Measurements from ENCODE around the gene RNF40.

The RNF40 gene

GRCh38 chr16:30741461-30741914 lies 20.6 kb upstream of the RNF40 start:
- DNase-seq, result no peak

- DNase-seq, result no peak
These were observed 18.4 kb upstream of the RNF40 start for GRCh38 chr16:30743716-30744115.

DNA sequence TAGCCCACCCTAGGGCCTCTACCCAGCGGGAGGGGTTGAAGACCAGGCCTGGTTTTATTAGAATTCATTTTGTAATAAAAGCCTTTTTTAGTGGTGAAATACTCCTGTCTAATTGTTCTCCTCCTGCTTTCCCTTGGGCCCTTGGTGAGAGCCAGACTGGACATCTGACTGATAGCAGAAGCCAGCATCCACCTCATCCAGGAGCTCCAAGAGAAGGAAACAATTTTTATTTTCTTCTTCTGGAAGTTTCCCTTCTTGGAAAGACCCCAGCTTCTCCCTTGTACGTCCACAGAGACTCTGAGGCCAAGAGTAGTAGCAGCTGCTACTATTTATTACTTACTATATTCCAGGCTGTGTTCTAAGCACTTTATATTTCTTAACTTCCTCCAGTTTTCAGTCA lies 17.9 kb upstream of the RNF40 start:
- no peak for DNase-seq

DNA sequence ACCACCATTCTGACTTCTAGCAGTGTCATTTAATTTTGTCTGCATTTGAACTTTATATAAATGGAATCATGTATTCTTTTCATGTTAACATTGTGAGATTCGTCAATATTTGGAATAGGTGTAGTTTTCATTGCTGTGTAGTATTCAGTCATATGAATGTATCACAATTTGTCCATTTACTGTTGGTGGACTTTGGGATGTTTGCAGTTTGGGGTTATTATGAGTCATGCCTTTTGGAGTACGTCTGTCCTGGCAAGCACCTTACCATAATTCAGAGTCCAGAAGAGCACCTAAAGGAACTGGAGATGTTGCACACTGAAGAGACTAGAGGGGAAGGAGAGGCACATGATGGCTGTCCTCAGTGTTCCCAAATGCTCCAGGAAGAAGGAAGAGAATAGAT lies 17.0 kb upstream of the RNF40 start:
- no peak for DNase-seq

GRCh38 chr16:30746638-30747175 lies 15.4 kb upstream of the RNF40 start:
- DNase-seq, result no peak

DNA sequence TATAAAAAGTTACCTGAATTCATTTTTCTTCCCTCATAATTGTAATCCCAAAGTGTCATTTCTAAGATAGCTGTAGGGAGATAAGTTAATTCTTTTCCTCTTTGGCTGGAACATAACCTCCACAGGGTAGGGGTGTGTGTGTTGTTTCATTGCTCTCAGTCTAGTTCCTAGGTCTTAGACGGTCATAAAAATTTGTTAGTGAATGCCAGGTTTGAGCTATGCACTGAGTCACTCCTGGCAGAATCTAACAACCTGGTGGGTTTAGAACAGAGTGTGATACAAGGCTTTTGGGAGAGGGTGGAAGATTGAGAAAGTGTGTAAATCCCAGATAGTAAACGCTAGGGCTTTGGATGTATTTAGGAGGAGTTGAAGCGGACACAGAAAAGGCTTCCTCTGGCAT lies 14.8 kb upstream of the RNF40 start:
- no peak for DNase-seq

DNA sequence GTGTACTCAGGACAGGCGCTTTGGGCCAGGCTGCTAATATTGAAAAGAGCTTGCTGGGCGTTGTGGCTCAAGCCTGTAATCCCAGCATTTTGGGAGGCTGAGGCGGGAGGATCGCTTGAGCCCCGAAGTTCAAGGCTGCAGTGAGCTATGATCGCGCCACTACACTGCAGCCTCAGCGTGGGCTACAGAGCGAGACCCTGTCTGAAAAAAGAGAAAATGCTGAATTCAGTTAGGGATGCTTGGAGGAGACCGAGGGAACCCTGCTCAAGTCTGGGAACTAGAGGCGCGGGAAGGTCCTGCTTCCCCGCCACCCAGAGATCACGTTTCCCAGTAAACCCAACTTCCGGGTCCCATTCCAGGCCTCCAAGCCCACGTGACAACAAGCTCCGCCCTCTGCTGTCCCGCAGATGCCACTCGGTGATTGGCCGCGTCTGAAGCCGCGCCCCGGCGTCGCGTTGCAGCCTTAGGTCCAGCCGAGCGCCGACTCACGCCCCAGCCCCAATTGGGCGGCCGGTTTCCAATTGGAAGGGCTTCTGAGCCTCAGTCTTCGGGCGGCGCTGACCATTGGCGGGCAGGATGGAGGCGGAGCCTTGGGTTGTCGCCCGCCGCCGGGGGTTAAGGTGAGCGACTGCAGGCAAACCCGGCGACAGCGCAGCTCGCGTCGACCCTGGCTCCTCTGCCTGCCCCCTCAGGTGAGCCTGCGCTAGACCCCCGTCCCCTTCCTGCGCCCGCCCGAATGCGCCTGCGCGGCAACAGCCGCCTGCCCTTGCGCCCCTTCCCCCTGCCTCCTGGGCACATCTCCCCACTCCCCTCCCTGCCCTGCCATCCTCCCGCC lies 14.1 kb upstream of the RNF40 start, which contains the start of gene PHKG2:
Gene PHKG2 (plus strand): TSS at position 627 of the 835 bp plus-strand sequence. CDS start 396 bp downstream, outside the sequence.
- peak; percentile 96 for DNase-seq

GRCh38 chr16:30748634-30749445 lies 13.3 kb upstream of the RNF40 start:
- DNase-seq, result no peak

GRCh38 chr16:30750201-30750600 lies 11.9 kb upstream of the RNF40 start:
- no peak for DNase-seq

GRCh38 chr16:30750876-30751465 lies 11.2 kb upstream of the RNF40 start:
- DNase-seq, result no peak

DNA sequence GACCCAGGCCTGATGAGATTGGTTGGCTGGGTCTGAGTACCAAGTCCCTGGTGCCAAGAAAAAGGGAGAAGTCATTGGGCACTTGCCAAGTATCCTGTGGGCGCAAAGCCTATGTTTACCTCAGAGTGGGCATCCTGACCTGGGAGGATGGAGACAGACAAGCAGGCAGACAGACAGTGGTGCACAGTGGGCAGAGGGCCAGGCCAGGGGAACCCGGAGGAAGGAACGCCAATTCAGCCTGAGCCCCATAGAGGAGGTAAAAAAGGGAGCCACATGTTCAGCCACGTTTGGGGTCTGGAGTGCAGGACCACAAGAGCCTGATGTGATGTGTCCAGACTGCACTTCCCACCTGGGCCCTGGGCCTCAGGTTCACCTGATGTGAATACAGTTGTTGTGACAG lies 8.5 kb upstream of the RNF40 start:
- DNase-seq, result no peak

DNA sequence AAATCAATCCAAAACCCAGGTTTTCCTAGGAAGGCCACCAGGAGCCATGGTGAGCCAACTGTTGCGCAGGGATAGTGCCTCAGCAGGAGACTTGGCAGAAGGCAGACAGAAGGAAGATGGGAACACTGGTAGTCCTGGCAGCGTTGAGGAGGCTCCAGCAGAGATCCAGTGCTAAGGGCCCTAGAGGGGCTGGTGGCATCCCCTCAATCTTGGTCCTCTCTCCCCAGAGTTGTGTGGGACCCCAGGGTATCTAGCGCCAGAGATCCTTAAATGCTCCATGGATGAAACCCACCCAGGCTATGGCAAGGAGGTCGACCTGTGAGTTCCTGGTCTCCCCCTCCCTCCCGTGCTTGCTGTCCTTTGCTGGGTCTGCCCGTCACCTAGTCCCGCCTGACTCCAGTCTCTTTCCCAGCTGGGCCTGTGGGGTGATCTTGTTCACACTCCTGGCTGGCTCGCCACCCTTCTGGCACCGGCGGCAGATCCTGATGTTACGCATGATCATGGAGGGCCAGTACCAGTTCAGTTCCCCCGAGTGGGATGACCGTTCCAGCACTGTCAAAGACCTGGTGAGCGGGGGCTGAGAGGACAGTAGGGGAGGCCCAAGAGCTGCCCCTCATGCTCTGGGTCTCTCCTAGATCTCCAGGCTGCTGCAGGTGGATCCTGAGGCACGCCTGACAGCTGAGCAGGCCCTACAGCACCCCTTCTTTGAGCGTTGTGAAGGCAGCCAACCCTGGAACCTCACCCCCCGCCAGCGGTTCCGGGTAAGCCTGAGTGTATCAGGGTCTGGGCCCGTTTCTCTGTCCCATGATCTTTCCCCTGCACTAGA lies 6.0 kb upstream of the RNF40 start:
- no peak for DNase-seq

GRCh38 chr16:30756781-30757100 lies 5.4 kb upstream of the RNF40 start:
- no peak for DNase-seq

DNA sequence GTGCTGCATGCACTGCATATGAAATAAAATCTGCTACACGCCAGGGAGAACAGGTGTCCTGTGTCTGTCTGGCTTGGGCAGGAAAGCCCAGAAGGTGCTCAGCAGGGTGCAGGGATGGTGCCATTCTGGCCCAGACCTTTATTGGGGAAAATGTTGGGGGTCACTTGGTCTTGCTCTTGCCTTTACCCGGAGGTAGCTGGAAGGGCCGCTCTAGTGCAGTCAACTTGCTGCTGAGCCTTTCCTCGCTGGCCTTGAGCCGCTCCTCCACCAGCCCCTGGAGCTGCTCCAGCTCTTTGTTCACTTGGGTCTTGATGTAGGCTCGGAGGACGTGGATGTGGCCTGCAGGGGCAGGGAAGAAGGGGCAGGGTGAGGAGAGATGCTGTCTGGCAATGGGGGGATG lies 4.8 kb upstream of the RNF40 start:
- DNase-seq, result no peak

DNA sequence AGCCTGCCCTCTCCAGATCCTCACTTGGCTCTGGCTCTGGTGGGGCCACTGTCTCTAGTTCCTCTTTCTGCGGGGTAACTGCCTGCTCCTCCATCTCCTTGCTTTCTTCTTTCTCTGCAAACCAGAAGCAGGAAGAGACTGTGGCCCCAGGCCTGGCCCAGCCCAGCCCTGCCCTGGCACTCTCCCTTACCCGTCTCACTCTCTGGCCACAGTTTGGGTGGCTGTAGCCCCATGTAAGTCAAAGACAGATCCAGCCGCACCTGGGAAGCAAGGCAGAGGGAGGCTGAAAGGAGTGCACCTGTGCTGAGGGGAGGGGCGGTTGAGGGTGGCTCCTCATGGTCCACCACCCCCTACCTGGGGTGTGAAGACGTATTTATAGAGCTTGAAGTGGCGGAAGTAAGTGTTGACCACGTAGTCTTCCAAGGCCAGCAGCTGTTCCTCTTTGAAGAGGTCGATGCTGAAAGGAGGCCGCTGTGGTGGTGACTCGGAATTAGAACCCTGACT lies 3.1 kb upstream of the RNF40 start:
- DNase-seq, result no peak

DNA sequence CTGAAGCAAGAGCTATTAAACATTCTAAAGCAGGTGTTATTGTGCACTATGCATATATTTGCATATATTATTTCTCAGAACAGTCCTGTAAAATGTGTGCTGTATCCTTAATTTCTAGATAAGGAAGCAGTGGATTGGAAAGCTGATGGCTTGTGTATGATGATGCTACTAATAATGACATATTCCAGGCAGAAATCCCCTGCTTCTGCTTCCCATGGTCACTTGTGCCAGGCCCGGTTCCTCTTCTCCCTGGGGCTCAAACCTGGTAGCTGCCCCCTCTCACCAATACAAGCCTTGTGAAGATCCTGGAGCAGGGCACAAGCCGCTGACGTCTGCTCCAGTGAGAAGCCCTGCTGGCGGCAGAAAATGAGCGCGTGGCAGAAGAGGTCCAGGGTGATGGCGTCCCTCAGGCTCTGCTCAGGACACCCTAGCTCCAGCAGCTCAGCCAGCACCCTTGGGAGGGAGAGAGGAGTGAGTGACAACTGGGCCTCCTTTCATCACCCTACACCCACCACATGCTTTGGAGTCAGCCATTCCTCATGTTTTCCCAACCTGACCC lies 2.0 kb upstream of the RNF40 start:
- no peak for DNase-seq

DNA sequence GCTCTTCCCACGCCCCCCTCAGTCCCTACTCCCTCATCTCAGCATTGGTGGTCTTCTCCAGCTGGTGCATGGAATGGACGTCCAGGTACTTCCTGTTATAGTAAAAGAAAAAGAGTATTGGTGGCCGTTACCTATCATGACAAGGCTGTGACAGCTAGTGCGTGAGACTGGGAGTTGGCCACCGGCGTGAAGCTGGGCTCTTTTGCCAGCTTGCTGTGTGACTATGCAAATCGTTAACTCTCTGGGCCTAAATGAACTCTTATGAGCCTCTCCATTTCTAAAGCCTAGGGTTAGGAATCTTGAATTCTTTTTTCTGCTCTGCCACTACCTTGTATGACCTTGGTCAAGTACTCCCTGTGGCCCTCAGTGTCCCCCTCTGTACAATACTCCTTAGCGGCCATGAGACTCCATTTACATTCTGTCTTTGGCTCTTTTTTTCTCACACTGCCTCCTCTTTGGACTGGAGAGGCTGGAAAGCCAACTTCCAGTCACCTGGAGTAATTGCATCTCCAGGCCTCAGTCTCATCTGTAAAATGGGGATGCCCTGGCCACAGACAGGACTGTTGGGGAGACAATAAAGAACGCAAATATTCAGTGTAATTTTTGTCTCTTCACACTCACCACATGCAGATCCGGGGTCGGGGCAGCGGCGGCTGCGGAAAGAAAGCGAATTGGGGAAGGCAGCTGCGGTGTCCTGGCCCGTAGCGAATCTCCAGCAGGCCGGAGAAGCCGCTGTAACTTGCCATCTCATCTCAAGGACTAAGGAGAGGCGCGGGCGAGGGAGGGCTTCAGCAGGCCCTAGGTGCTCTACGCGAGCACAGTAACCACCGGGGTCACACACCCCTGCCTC lies 1.3 kb upstream of the RNF40 start:
- no peak for DNase-seq

GRCh38 chr16:30761427-30761927 lies 645 bp upstream of the RNF40 start:
- peak; percentile 43 for DNase-seq

DNA sequence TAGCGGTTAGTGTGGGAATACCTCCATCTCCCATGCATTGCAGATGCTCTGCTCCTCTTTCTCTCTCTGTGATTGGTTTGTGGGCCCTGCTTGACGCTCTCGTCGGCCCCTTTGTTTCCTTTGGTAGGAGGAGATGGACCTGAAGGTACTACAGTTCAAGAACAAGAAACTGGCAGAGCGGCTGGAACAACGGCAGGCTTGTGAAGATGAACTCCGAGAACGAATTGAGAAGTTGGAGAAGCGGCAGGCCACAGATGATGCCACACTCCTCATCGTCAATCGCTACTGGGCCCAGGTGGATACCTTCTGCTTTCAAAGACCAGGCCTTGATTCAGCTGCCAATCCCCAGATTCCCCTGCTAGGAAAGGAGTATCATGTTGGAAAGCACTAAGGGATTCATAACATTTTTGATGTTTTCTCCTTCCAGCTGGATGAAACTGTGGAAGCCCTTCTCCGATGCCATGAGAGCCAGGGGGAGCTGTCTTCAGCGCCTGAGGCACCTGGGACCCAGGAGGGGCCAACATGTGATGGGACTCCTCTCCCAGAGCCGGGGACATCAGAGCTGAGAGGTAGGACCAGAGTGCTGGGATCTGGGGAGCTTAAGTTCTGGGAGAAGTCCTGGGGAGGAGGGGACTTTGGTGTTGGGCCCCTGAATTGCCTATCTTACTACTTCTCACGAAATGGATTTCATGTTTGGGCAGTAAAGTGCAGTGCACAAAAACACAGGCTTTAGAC lies 1.0 kb downstream of the RNF40 start:
- no peak for DNase-seq

DNA sequence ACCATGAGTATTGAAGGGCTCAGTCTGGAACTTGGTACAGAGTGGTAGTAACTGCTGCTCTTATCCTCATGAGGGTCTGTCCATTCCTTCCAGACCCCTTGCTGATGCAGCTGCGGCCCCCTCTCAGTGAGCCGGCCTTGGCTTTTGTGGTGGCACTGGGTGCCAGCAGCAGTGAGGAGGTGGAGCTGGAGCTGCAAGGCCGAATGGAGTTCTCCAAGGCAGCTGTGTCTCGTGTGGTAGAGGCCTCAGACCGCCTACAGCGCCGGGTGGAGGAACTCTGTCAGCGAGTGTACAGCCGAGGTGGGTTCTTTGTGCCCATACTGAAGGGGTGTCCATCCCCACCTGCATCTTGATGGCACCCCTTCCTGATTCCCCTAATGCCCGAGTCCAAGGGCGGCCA lies 2.0 kb downstream of the RNF40 start:
- no peak for DNase-seq

Data from stimulated activated CD4-positive, alpha-beta T cell treated with anti-CD3 and anti-CD28 coated beads, Interleukin-4, amount 100 ng/mL, for 1 hour (primary cell).